ENCODE results near the gene RASSF7. TPM values are rescaled to one million over a fixed set of nuclear protein-coding genes. Genes with fewer than 3 reads are reported as not detected.

RASSF7 gene
- total RNA-seq, 2 experiments from 2014 or later = 15.1 to 18.0 TPM

DNA sequence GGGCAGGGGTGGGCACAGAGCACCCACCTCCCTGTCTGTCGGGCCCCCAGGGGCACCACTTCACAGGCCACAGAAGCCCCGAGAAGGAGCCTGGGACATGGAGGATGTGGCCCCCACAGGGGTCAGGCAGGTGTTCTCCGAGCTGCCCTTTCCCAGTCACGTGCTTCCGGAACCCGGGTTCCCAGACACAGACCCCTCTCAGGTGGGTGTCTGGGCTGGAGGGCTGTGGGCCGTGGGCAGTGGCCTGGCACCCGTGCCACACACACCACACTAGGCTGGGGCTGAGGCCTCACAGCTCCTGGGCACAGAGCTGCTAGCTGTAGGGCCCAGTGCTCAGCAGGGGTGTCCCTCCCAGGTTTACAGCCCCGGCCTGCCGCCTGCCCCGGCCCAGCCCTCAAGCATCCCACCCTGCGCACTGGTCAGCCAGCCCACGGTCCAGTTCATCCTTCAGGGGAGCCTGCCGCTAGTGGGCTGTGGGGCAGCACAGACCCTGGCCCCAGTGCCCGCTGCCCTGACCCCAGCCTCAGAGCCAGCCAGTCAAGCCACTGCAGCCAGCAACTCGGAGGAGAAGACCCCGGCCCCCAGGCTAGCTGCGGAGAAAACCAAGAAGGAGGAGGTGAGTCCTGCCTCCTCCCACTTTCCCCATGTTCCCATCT is 49.5 kb downstream of the RASSF7 start:
- H3K9me2 ChIP-seq (ENCODE audit: insufficient read depth, low read length) = no peaks in the 10 kb centered on the region
- TF ChIP-seq CTCF (conservative IDR thresholded peaks at IDR 0.05; ENCODE audit: low read length) (no peak), EZH2phosphoT487 (IDR thresholded peaks at IDR 0.05; ENCODE audit: borderline replicate concordance, low read depth, low read length) (no peak)
- H3K4me2 ChIP-seq (ENCODE audit: low read length) = no peak overlapping the region
- no peak overlapping the region for H2AFZ ChIP-seq (ENCODE audit: low read length)
- H3K36me3 ChIP-seq (ENCODE audit: insufficient read depth, low read length) = peaks cover 81% of the 10 kb centered on the region
- no peak overlapping the region for H3K4me3 ChIP-seq (ENCODE audit: low read depth, low read length, poor library complexity, severe bottlenecking)
- H3K27ac ChIP-seq (ENCODE audit: low read depth, low read length, poor library complexity, severe bottlenecking) = no peak overlapping the region
- no TSS peak for BruUV-seq (replicated peaks)
- H3K4me1 ChIP-seq (ENCODE audit: insufficient read depth, low read length, poor library complexity, severe bottlenecking) = peaks cover 6% of the 10 kb centered on the region
- no peaks in the 10 kb centered on the region for H3K79me2 ChIP-seq (ENCODE audit: insufficient read depth, low read depth, low read length)
- H4K20me1 ChIP-seq (ENCODE audit: insufficient read depth, low read length) = 0 out of 2 replicates have a peak, but pooled peaks cover 3% of the 10 kb centered on the region
- H3K9me3 ChIP-seq (ENCODE audit: low read length) = no peaks in the 10 kb centered on the region
- intact Hi-C loops (cut with micrococcal nuclease; ENCODE audit: unreplicated experiment) = no loop called here
- ChIA-PET POLR2A (interaction anchor here (0.5 kb wide), 1 partner anchor 19 kb away, joined by 5 read pairs; no protein-coding TSS in a partner anchor), CTCF (ENCODE audit: unreplicated experiment) (no interaction called here)
- no peak for DNase-seq (ENCODE audit: low spot score)

DNA sequence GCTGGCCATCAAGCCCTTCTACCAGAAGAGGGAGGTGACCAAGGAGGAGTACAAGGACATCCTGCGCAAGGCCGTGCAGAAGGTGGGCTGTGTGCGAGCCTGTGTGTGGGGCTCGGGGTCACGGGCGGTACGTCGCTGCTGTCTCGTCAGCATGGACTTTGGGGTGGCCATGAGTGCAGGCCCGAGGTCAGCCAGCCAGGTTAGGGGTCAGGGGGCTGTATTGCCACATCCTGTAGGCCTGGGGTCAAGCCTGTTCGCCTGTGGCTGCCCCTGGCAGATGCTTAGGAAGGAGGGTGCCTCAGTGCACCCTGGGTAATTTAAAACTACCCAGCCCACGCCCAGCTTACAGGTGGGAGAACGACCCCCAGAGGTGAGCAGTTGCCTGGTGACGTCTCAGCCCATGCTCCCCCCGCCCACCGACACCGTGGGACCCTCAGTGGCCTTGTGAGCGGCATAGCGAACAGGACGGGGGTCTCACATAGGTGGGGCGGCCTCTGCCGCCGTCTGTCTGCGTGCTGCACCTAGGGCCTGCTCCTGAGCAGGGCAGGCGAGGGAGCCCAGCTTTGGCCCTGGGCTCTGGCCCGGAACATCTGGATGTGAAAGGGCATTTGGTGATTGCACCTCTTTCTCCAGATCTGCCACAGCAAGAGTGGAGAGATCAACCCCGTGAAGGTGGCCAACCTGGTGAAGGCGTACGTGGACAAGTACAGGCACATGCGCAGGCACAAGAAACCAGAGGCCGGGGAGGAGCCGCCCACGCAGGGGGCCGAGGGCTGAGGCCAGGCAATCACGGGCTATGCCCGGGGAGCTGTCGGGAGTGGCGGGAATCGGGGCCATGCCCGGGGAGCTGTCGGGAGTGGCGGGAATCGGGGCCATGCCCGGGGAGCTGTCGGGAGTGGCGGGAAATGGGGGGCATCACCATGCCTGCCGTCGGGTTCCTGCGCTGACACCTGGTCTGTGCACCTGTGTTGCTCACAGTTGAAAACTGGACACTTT is 50.5 kb downstream of the RASSF7 start:
- BruUV-seq (replicated peaks) = TSS peak; percentile 49
- Histone ChIP-seq H3K27ac (ENCODE audit: low read depth, low read length, poor library complexity, severe bottlenecking) (no peak overlapping the region), H2AFZ (ENCODE audit: low read length) (no peak overlapping the region), H3K36me3 (ENCODE audit: insufficient read depth, low read length) (peaks cover 71% of the 10 kb centered on the region), H3K9me3 (ENCODE audit: low read length) (no peaks in the 10 kb centered on the region), H3K79me2 (ENCODE audit: insufficient read depth, low read depth, low read length) (no peaks in the 10 kb centered on the region), H4K20me1 (ENCODE audit: insufficient read depth, low read length) (0 out of 2 replicates have a peak, but pooled peaks cover 3% of the 10 kb centered on the region), H3K4me3 (ENCODE audit: low read depth, low read length, poor library complexity, severe bottlenecking) (no peak overlapping the region), H3K4me1 (ENCODE audit: insufficient read depth, low read length, poor library complexity, severe bottlenecking) (peaks cover 12% of the 10 kb centered on the region), H3K4me2 (ENCODE audit: low read length) (no peak overlapping the region), H3K9me2 (ENCODE audit: insufficient read depth, low read length) (no peaks in the 10 kb centered on the region)
- TF ChIP-seq CTCF (conservative IDR thresholded peaks at IDR 0.05; ENCODE audit: low read length) (no peak), EZH2phosphoT487 (IDR thresholded peaks at IDR 0.05; ENCODE audit: borderline replicate concordance, low read depth, low read length) (no peak)
- ChIA-PET CTCF (ENCODE audit: unreplicated experiment) (no interaction called here), POLR2A (interaction anchor here (0.6 kb wide), 1 partner anchor 125 kb away, joined by 3 read pairs; no protein-coding TSS in a partner anchor)
- intact Hi-C loops (cut with micrococcal nuclease; ENCODE audit: unreplicated experiment) = no loop called here
- DNase-seq (ENCODE audit: low spot score) = no peak

Data from OCI-LY7 (cell line).